A673 (cell line): ENCODE results near the gene MPRIP. TPM values are rescaled to one million over a fixed set of nuclear protein-coding genes. Genes with fewer than 3 reads are reported as not detected.

Experiments used
- BruUV-seq: library from RNA; stranded (reverse); fragments of 400-500 nt; replicated peaks from 2 replicates; lab custom pipeline; 2021; lab: Mats Ljungman, UMichigan
- CTCF ChIA-PET: fragments of 300-600 bp; sonication (Branson Sonifier 250); formaldehyde crosslinking; loops from one replicate; lab custom pipeline; 2022; ENCODE audit warnings: antibody characterized with exemption; lab: Charles Lee
- POLR2A ChIA-PET: fragments of 300-600 bp; sonication (Branson Sonifier 250); formaldehyde crosslinking; loops from one replicate; lab custom pipeline; 2022; ENCODE audit warnings: antibody characterized with exemption; ENCODE audit not compliant: low non-redundant PET; lab: Charles Lee
- DNase-seq: peaks from one replicate; pipeline ENCODE4 v3.0.0-alpha.2; 2015; ENCODE audit warnings: low spot score
- H3K27ac ChIP-seq: fragments of 200-600 bp; sonication (generic); 2 replicates; pipeline ENCODE4 v1.5.1; 2016; ENCODE audit warnings: mixed run types, low read depth, mild to moderate bottlenecking, mixed read lengths, antibody characterized with exemption, low read length; ENCODE audit not compliant: poor library complexity, severe bottlenecking
- H3K27me3 ChIP-seq: fragments of 200-600 bp; sonication (generic); replicated peaks from 2 replicates; pipeline ENCODE4 v1.6.1; 2017; ENCODE audit warnings: mixed run types, low read depth, mild to moderate bottlenecking, mixed read lengths, antibody characterized with exemption, low read length; ENCODE audit not compliant: insufficient read depth, poor library complexity
- H3K36me3 ChIP-seq: fragments of 200-600 bp; sonication (generic); 2 replicates; pipeline ENCODE4 v1.6.1; 2016; ENCODE audit warnings: mixed run types, mild to moderate bottlenecking, mixed read lengths, antibody characterized with exemption, low read length; ENCODE audit not compliant: insufficient read depth, poor library complexity, severe bottlenecking
- H3K4me1 ChIP-seq: fragments of 200-600 bp; sonication (generic); 2 replicates; pipeline ENCODE4 v1.6.1; 2017; ENCODE audit warnings: mixed run types, mild to moderate bottlenecking, mixed read lengths, antibody characterized with exemption, low read length; ENCODE audit not compliant: insufficient read depth, poor library complexity, severe bottlenecking
- H3K4me3 ChIP-seq: fragments of 200-600 bp; sonication (generic); 2 replicates; pipeline ENCODE4 v1.5.1; 2016; ENCODE audit warnings: low read depth, mixed run types, mild to moderate bottlenecking, mixed read lengths, low read length; ENCODE audit not compliant: poor library complexity, severe bottlenecking
- H3K9me3 ChIP-seq: fragments of 200-600 bp; sonication (generic); 2 replicates; pipeline ENCODE4 v1.6.1; 2016; ENCODE audit warnings: mixed run types, low read depth, mild to moderate bottlenecking, mixed read lengths, antibody characterized with exemption, low read length; ENCODE audit not compliant: poor library complexity, severe bottlenecking
- EZH2 ChIP-seq: fragments of 200-600 bp; sonication (generic); IDR thresholded peaks from 2 replicates; pipeline ENCODE4 v1.6.1; 2017; ENCODE audit warnings: borderline replicate concordance, low read depth, mild to moderate bottlenecking, mixed read lengths, antibody characterized with exemption, low read length; ENCODE audit not compliant: poor library complexity, severe bottlenecking
- intact Hi-C: fragments of 100-400 bp; cut with micrococcal nuclease; formaldehyde crosslinking; loops from one replicate; pipeline ENCODE4 v1.10.0; 2022; ENCODE audit not compliant: unreplicated experiment
- total RNA-seq: library from RNA; stranded (reverse); gene quantifications from 2 replicates; pipeline ENCODE4 v1.2.3, GENCODE V29; 2021
- TF ChIP-seq, protein P1 (sequence below): fragments of 300-800, 200-600 bp; sonication (generic); conservative IDR thresholded peaks from 2 replicates; pipeline ENCODE4 v1.5.1; 2017; ENCODE audit warnings: low read depth, mild to moderate bottlenecking, antibody characterized with exemption, low read length, moderate library complexity, mixed read lengths

The MPRIP gene
- total RNA-seq, 1 experiment from 2014 or later, result 290 TPM

DNA sequence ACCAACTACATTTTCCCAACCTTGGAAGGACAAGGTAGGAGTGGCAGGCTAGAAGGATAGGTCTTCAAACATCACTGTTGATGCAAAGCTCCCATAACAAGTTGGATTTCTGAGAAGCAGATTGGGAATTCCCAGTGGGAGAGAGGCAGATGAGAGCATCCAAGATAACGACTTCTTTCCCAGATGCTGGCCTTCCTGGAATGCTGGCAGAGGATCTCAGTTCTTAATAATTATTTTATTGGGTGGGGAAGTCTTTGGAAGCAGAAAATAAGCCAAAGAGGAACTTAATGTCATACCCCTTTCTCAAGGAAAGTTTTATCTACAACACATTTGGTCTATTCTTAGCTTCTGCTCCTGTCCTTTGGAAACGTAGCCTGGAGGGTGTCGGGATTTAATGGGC, 64.5 kb downstream of the MPRIP start:
- no peak overlapping the region for H3K27ac ChIP-seq
- H3K9me3 ChIP-seq, result no peaks in the 10 kb centered on the region
- ChIA-PET CTCF (no interaction called here), POLR2A (no interaction called here)
- DNase-seq, result no peak
- no peak overlapping the region for H3K4me3 ChIP-seq
- intact Hi-C loops, result no loop called here
- TF ChIP-seq EZH2, result no peak
- TF ChIP-seq, protein P1, sequence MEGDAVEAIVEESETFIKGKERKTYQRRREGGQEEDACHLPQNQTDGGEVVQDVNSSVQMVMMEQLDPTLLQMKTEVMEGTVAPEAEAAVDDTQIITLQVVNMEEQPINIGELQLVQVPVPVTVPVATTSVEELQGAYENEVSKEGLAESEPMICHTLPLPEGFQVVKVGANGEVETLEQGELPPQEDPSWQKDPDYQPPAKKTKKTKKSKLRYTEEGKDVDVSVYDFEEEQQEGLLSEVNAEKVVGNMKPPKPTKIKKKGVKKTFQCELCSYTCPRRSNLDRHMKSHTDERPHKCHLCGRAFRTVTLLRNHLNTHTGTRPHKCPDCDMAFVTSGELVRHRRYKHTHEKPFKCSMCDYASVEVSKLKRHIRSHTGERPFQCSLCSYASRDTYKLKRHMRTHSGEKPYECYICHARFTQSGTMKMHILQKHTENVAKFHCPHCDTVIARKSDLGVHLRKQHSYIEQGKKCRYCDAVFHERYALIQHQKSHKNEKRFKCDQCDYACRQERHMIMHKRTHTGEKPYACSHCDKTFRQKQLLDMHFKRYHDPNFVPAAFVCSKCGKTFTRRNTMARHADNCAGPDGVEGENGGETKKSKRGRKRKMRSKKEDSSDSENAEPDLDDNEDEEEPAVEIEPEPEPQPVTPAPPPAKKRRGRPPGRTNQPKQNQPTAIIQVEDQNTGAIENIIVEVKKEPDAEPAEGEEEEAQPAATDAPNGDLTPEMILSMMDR, result no peak
- H3K4me1 ChIP-seq, result peaks cover 3% of the 10 kb centered on the region
- BruUV-seq, result no TSS peak
- H3K27me3 ChIP-seq, result no peaks in the 10 kb centered on the region
- no peaks in the 10 kb centered on the region for H3K36me3 ChIP-seq

DNA sequence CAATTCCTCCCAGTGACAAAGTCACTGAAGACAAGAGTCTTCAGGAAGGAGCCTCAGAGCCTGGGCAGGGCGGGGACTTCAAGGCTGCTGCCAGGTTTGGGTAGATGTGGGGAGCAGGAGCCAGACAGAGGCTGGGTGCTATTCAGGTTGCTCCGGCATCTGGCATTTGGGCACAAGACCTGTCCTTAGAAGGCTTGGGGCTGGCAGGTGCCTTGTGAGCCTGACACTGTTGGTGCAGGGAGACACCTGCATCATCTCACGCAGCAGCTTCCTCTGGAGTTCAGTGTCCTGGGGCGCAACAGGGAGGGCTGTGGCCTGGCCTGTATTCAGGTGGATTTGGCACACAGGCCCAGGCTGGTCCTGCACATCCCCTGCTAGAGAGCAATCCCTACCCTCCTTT, 65.0 kb downstream of the MPRIP start:
- intact Hi-C loops, result no loop called here
- Histone ChIP-seq H3K4me3 (no peak overlapping the region), H3K4me1 (peaks cover 3% of the 10 kb centered on the region), H3K27ac (peak overlapping the region; percentile 8), H3K27me3 (no peaks in the 10 kb centered on the region), H3K36me3 (no peaks in the 10 kb centered on the region), H3K9me3 (no peaks in the 10 kb centered on the region)
- ChIA-PET CTCF (no interaction called here), POLR2A (no interaction called here)
- BruUV-seq, result no TSS peak
- DNase-seq, result no peak
- TF ChIP-seq EZH2, result no peak
- TF ChIP-seq, protein P1, result no peak

DNA sequence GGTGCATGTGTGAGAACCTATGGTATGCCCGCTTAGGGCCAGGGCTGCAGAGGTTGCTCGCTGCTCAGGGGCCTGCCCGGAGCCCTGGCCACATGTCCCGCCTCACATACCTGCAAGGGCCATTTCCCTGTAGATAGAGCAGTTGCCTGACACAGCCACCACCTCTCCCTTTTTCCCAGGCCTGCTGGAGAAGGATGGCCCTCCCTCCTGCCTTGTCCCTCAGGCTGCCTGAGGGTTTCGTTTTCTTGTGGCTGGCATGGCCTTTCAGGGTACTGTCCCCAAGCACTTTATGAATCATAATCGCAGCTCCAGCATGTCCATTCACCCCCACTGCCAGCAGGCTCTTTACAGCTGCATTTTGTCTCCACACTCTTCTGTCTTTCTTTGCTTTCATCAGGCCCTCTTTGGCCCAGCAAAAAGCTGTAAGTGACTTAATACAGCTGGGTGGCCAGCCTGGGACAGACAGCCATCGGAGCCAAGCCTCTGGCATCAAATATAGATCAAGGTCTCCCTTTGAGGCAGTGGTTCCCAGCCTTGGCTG, 65.7 kb downstream of the MPRIP start:
- POLR2A ChIA-PET, result no interaction called here
- TF ChIP-seq, protein P1, result no peak
- TF ChIP-seq EZH2, result no peak
- H3K27me3 ChIP-seq, result no peaks in the 10 kb centered on the region
- BruUV-seq, result no TSS peak
- no peak overlapping the region for H3K4me3 ChIP-seq
- peak overlapping the region; percentile 8 for H3K27ac ChIP-seq
- H3K36me3 ChIP-seq, result no peaks in the 10 kb centered on the region
- peaks cover 3% of the 10 kb centered on the region for H3K4me1 ChIP-seq
- no peak for DNase-seq
- intact Hi-C loops, result no loop called here
- no peaks in the 10 kb centered on the region for H3K9me3 ChIP-seq
- CTCF ChIA-PET, result no interaction called here
